GM23338 (cell line): ENCODE results near the gene COBLL1.

Experiments
- CREB1 ChIP-seq: fragments of 250-450 bp; sonication (Bioruptor Pico); IDR thresholded peaks from 2 replicates; pipeline ENCODE4 v1.5.0; 2020; ENCODE audit warnings: low read depth, mild to moderate bottlenecking, moderate library complexity
- CTCF ChIP-seq, 2 experiments: fragments of 200-600 bp in 1 of 2; sonication (generic) in 1 of 2; conservative IDR thresholded peaks; 2 replicates each; pipeline versions ENCODE4 v1.5.1 to v1.6.1; 2016 to 2017; ENCODE audit warnings: antibody characterized with exemption in 2 of 2, low read depth in 2 of 2, mild to moderate bottlenecking in 2 of 2, moderate library complexity in 1 of 2
- ETS1 ChIP-seq: IDR thresholded peaks from 2 replicates; pipeline ENCODE4 v1.6.1; 2016; ENCODE audit warnings: antibody characterized with exemption
- EZH2 ChIP-seq: fragments of 200-600 bp; sonication (generic); IDR thresholded peaks from one replicate; pipeline ENCODE4 v1.8.0; 2017; ENCODE audit warnings: antibody characterized with exemption, mild to moderate bottlenecking, low read depth; ENCODE audit not compliant: unreplicated experiment
- EZH2phosphoT487 ChIP-seq: fragments of 200-600 bp; sonication (generic); IDR thresholded peaks from one replicate; pipeline ENCODE4 v1.8.1; 2018; ENCODE audit warnings: antibody characterized with exemption; ENCODE audit not compliant: unreplicated experiment
- JUNB ChIP-seq: IDR thresholded peaks from one replicate; pipeline ENCODE4 v1.6.1; 2016; ENCODE audit warnings: antibody characterized with exemption; ENCODE audit not compliant: unreplicated experiment
- POLR2AphosphoS5 ChIP-seq: IDR thresholded peaks from 2 replicates; pipeline ENCODE4 v1.6.1; 2016; ENCODE audit warnings: antibody characterized with exemption, low read depth
- ZNF331 ChIP-seq: fragments of 250-450 bp; sonication (Bioruptor Pico); IDR thresholded peaks from 2 replicates; pipeline ENCODE4 v1.5.0; 2020; ENCODE audit warnings: low read depth, mild to moderate bottlenecking, moderate library complexity
- TF ChIP-seq, protein P1 (sequence below): IDR thresholded peaks from one replicate; pipeline ENCODE4 v1.6.1; 2018; ENCODE audit warnings: antibody characterized with exemption; ENCODE audit not compliant: unreplicated experiment

- no peak for TF ChIP-seq CTCF (conservative IDR thresholded peaks at IDR 0.05; ENCODE audit: low read depth in 2 of 2)
- TF ChIP-seq POLR2AphosphoS5 = no peak
- no peak for TF ChIP-seq EZH2
- TF ChIP-seq EZH2phosphoT487 = no peak
- TF ChIP-seq, protein P1, sequence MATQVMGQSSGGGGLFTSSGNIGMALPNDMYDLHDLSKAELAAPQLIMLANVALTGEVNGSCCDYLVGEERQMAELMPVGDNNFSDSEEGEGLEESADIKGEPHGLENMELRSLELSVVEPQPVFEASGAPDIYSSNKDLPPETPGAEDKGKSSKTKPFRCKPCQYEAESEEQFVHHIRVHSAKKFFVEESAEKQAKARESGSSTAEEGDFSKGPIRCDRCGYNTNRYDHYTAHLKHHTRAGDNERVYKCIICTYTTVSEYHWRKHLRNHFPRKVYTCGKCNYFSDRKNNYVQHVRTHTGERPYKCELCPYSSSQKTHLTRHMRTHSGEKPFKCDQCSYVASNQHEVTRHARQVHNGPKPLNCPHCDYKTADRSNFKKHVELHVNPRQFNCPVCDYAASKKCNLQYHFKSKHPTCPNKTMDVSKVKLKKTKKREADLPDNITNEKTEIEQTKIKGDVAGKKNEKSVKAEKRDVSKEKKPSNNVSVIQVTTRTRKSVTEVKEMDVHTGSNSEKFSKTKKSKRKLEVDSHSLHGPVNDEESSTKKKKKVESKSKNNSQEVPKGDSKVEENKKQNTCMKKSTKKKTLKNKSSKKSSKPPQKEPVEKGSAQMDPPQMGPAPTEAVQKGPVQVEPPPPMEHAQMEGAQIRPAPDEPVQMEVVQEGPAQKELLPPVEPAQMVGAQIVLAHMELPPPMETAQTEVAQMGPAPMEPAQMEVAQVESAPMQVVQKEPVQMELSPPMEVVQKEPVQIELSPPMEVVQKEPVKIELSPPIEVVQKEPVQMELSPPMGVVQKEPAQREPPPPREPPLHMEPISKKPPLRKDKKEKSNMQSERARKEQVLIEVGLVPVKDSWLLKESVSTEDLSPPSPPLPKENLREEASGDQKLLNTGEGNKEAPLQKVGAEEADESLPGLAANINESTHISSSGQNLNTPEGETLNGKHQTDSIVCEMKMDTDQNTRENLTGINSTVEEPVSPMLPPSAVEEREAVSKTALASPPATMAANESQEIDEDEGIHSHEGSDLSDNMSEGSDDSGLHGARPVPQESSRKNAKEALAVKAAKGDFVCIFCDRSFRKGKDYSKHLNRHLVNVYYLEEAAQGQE = no peak
- no peak for TF ChIP-seq JUNB
- no peak for TF ChIP-seq ETS1
- no peak for TF ChIP-seq CREB1 (CRISPR knock-in tag)
- no peak for TF ChIP-seq ZNF331 (CRISPR knock-in tag)
Observed at GRCh38 chr2:164824872-164825271, 16.8 kb downstream of the COBLL1 start.
